GM12872 (cell line): ENCODE data around the gene SHC3.
A peak's percentile ranks its signal among the peaks of the same experiment; 100 is the strongest.

Source experiments
- TF ChIP-seq, protein P1 (sequence below): IDR thresholded peaks from 3 replicates; pipeline ENCODE4 v1.5.1; 2011; ENCODE audit warnings: low read depth, mild to moderate bottlenecking, low read length, moderate library complexity; ENCODE audit not compliant: insufficient read depth

SHC3 gene

DNA sequence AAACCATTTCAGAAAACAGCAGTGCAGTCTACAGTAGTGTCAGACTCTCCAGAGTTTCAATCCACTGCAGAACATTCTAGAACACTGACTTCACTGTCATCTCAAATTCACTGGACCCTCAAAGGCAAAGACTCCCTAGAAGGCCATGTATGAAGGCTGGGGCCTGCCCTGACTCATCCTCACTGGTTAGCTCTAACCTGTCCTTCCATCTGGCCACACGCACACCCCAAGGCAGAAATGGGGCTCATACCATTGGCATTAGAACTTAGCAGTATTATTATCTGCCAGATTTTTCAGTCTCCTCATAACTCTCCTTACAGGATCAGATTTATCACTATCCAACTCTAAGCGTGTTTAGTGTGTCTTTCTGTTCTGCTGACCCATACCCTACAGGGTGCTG lies 166.9 kb downstream of the SHC3 start:
- TF ChIP-seq, protein P1, sequence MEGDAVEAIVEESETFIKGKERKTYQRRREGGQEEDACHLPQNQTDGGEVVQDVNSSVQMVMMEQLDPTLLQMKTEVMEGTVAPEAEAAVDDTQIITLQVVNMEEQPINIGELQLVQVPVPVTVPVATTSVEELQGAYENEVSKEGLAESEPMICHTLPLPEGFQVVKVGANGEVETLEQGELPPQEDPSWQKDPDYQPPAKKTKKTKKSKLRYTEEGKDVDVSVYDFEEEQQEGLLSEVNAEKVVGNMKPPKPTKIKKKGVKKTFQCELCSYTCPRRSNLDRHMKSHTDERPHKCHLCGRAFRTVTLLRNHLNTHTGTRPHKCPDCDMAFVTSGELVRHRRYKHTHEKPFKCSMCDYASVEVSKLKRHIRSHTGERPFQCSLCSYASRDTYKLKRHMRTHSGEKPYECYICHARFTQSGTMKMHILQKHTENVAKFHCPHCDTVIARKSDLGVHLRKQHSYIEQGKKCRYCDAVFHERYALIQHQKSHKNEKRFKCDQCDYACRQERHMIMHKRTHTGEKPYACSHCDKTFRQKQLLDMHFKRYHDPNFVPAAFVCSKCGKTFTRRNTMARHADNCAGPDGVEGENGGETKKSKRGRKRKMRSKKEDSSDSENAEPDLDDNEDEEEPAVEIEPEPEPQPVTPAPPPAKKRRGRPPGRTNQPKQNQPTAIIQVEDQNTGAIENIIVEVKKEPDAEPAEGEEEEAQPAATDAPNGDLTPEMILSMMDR = no peak

DNA sequence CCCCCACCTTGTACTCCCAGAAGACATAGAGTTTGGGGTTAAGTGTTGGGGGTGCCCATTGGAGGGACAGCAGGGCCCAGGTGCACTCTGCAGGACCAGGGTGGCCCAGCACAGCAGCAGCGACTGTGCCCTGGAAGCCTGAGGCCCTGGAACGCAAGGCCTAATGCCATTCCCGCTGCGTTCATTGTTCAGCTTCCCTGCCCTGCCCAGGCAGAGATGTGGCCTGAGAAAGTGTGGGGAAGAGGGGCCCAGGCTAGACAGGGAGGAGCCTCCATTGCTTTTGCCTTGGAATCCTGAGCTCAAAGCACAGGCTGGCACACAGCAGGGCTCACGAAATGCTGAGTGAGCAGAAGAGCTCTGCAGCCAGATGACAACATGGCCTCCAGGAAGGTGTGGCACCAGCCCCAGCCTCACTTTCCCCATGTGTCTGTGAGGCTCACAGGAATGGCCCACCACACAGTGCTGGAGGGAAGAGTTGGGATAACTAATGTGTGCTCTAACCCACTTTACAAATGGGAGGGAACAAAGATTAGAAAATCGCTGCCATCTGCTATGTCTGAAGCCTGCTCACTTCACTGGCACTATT lies 168.0 kb downstream of the SHC3 start:
- TF ChIP-seq, protein P1 = no peak

GRCh38 chr9:89010056-89010455 lies 168.6 kb downstream of the SHC3 start:
- TF ChIP-seq, protein P1 = no peak

DNA sequence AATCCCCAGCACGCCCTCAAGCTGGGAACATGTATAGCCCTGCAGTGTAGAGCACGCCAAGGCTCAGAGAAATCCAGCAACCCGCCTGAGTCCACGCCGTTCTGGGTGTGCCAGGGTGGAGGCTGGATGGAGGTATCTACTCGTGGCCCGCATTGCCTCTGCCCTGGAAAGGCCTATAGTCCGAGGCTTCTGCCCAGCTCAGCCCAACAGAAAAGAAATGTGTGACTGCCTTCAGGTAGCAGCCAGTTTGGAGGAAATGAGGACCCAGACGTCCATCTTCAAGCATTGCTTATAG lies 169.1 kb downstream of the SHC3 start:
- TF ChIP-seq, protein P1 = no peak

GRCh38 chr9:89008744-89009545 lies 169.7 kb downstream of the SHC3 start:
- TF ChIP-seq, protein P1 = 0 out of 3 replicates have a peak, but pooled peaks have one; percentile 19

- TF ChIP-seq, protein P1 = no peak
Measured at GRCh38 chr9:89008055-89008743, 170.4 kb downstream of the SHC3 start.
